HAP-1 (cell line): Measurements from ENCODE around the gene DNASE2.
A peak's percentile ranks its signal among the peaks of the same experiment; 100 is the strongest.
"Not testable (repeated sequence)": the region's sequence is repeated elsewhere in the genome, so short reads cannot be mapped to it uniquely, and the experiment has no call there.

Experiments used
- DNase-seq, 2 experiments: peaks; one replicate each; pipeline ENCODE4 v3.0.0-alpha.2; 2016 to 2020; ENCODE audit warnings: low spot score in 2 of 2
- H3K27me3 ChIP-seq: fragments of 250-450 bp; sonication (Bioruptor Pico); 2 replicates; pipeline ENCODE4 v1.5.1; 2020; ENCODE audit warnings: low read depth, mild to moderate bottlenecking, moderate library complexity
- H3K36me3 ChIP-seq: fragments of 250-450 bp; sonication (Bioruptor Pico); replicated peaks from 2 replicates; pipeline ENCODE4 v1.5.1; 2020; ENCODE audit warnings: mild to moderate bottlenecking
- H3K4me1 ChIP-seq: fragments of 250-450 bp; sonication (Bioruptor Pico); 2 replicates; pipeline ENCODE4 v1.5.1; 2020; ENCODE audit warnings: mild to moderate bottlenecking
- H3K4me3 ChIP-seq: fragments of 250-450 bp; sonication (Bioruptor Pico); 2 replicates; pipeline ENCODE4 v1.5.1; 2020; ENCODE audit warnings: mild to moderate bottlenecking, moderate library complexity
- H3K9me3 ChIP-seq: fragments of 250-450 bp; sonication (Bioruptor Pico); 2 replicates; pipeline ENCODE4 v1.5.1; 2020; ENCODE audit warnings: mild to moderate bottlenecking, moderate library complexity
- in situ Hi-C: fragments of 300-500 bp; cut with MboI; formaldehyde crosslinking; loops from 3 replicates; pipeline ENCODE4 v1.14.3; 2020; ENCODE audit warnings: low sequenced_read_pairs, inconsistent platforms, mixed read lengths

DNASE2 gene

GRCh38 chr19:12864721-12865715, 16.2 kb downstream of the DNASE2 start:
- Histone ChIP-seq H3K36me3 (peaks cover 10% of the 10 kb centered on the region; the same call in 1 of the 2 replicates), H3K9me3 (no peaks in the 10 kb centered on the region), H3K4me1 (no peaks in the 10 kb centered on the region), H3K27me3 (no peaks in the 10 kb centered on the region), H3K4me3 (no peak overlapping the region)
- in situ Hi-C loops: no loop called here
- DNase-seq: no peak

GRCh38 chr19:12864143-12864542, 17.1 kb downstream of the DNASE2 start:
- H3K9me3 ChIP-seq: no peaks in the 10 kb centered on the region
- peaks cover 12% of the 10 kb centered on the region; the same call in 1 of the 2 replicates for H3K36me3 ChIP-seq
- DNase-seq: no peak
- H3K4me3 ChIP-seq: no peak overlapping the region
- no peaks in the 10 kb centered on the region for H3K27me3 ChIP-seq
- in situ Hi-C loops: no loop called here
- no peaks in the 10 kb centered on the region for H3K4me1 ChIP-seq

GRCh38 chr19:12859546-12859945, 21.7 kb downstream of the DNASE2 start:
- in situ Hi-C loops: no loop called here
- H3K4me1 ChIP-seq: no peaks in the 10 kb centered on the region
- H3K4me3 ChIP-seq: no peak overlapping the region
- H3K36me3 ChIP-seq: peaks cover 19% of the 10 kb centered on the region
- H3K9me3 ChIP-seq: no peaks in the 10 kb centered on the region
- H3K27me3 ChIP-seq: no peaks in the 10 kb centered on the region
- no peak for DNase-seq

- H3K27me3 ChIP-seq: no peaks in the 10 kb centered on the region
- in situ Hi-C loops: no loop called here
- no peak overlapping the region for H3K4me3 ChIP-seq
- no peaks in the 10 kb centered on the region for H3K4me1 ChIP-seq
- DNase-seq: no peak
- H3K36me3 ChIP-seq: peaks cover 23% of the 10 kb centered on the region
- H3K9me3 ChIP-seq: no peaks in the 10 kb centered on the region
Observed at GRCh38 chr19:12858041-12858928, 23.0 kb downstream of the DNASE2 start.

- no peak for DNase-seq
- Histone ChIP-seq H3K27me3 (no peaks in the 10 kb centered on the region), H3K4me1 (no peaks in the 10 kb centered on the region), H3K4me3 (no peak overlapping the region), H3K36me3 (peaks cover 24% of the 10 kb centered on the region), H3K9me3 (no peaks in the 10 kb centered on the region)
- in situ Hi-C loops: no loop called here
Observed at GRCh38 chr19:12856653-12857052, 24.6 kb downstream of the DNASE2 start.

- DNase-seq: peak; percentile 66 to 92
- Histone ChIP-seq H3K4me1 (peaks cover 3% of the 10 kb centered on the region; the same call in 1 of the 2 replicates), H3K36me3 (peaks cover 29% of the 10 kb centered on the region), H3K9me3 (no peaks in the 10 kb centered on the region), H3K27me3 (no peaks in the 10 kb centered on the region), H3K4me3 (no peak overlapping the region)
- in situ Hi-C loops: no loop called here
Observed at GRCh38 chr19:12847159-12848139, 33.8 kb downstream of the DNASE2 start.

- peaks cover 28% of the 10 kb centered on the region for H3K36me3 ChIP-seq
- DNase-seq, H3K27me3 ChIP-seq, H3K9me3 ChIP-seq, H3K4me1 ChIP-seq, H3K4me3 ChIP-seq, in situ Hi-C loops: not testable (repeated sequence)
Observed at GRCh38 chr19:12846613-12847012, 34.6 kb downstream of the DNASE2 start.

GRCh38 chr19:12843999-12844732, 37.1 kb downstream of the DNASE2 start:
- Histone ChIP-seq H3K4me1 (peaks cover 9% of the 10 kb centered on the region), H3K27me3 (no peaks in the 10 kb centered on the region), H3K36me3 (peaks cover 34% of the 10 kb centered on the region), H3K9me3 (no peaks in the 10 kb centered on the region), H3K4me3 (no peak overlapping the region)
- DNase-seq: no peak
- in situ Hi-C loops: no loop called here

- no peak for DNase-seq
- Histone ChIP-seq H3K9me3 (no peaks in the 10 kb centered on the region), H3K27me3 (no peaks in the 10 kb centered on the region), H3K4me1 (peaks cover 11% of the 10 kb centered on the region), H3K4me3 (no peak overlapping the region), H3K36me3 (peaks cover 29% of the 10 kb centered on the region)
- in situ Hi-C loops: no loop called here
Observed at GRCh38 chr19:12843328-12843727, 37.9 kb downstream of the DNASE2 start.

- Histone ChIP-seq H3K36me3 (peaks cover 20% of the 10 kb centered on the region), H3K4me3 (no peak overlapping the region), H3K9me3 (no peaks in the 10 kb centered on the region), H3K4me1 (peaks cover 11% of the 10 kb centered on the region), H3K27me3 (no peaks in the 10 kb centered on the region)
- no peak for DNase-seq
- in situ Hi-C loops: no loop called here
Observed at GRCh38 chr19:12842511-12842910, 38.7 kb downstream of the DNASE2 start.

GRCh38 chr19:12841094-12841493, 40.2 kb downstream of the DNASE2 start:
- Histone ChIP-seq H3K9me3 (no peaks in the 10 kb centered on the region), H3K4me3 (no peak overlapping the region), H3K36me3 (peaks cover 18% of the 10 kb centered on the region; the same call in 1 of the 2 replicates), H3K4me1 (peaks cover 8% of the 10 kb centered on the region), H3K27me3 (no peaks in the 10 kb centered on the region)
- in situ Hi-C loops: no loop called here
- DNase-seq: peak in 1 of 2 experiments; percentile 20
